ENCODE data around the gene CTDSPL2. TPM values are rescaled to one million over a fixed set of nuclear protein-coding genes. Genes with fewer than 3 reads are reported as not detected.

Gene CTDSPL2
- total RNA-seq, 4 donors from 2014 or later: 52.0 to 84.8 (median 62.8) TPM

DNA sequence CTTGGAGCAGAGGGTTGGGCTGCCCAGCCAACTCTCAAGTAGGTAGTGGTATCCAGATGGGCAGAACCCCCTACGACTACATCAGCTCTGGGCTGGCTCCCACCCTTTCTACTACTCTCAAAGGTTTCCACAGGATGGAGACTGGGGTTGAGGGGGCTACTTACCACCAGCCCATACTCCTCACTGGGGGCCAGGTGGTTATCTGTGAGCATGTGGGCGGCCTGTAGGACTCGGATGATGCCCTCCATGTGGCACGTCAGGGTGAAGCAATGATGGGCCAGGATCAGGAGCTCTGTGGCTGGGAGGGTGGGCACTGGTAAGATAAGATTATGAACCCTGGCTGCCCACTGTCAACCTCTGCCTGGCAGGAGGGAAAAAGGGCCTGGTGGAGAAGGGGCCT, 142.9 kb downstream of the CTDSPL2 start:
- no peak overlapping the region for H3K4me3 ChIP-seq
- no peak overlapping the region for H3K27ac ChIP-seq
- peaks cover 0 to 54% (median 23%) of the 10 kb centered on the region in 4 donors for H3K36me3 ChIP-seq
- 91% methylated on average over 4 of the region's 4 CpGs; no CpG with 5 or more reads in 1 of the 2 donors for WGBS, 2 donors (ENCODE audit: low coverage in 1 of 2)
- TF ChIP-seq, protein P1, sequence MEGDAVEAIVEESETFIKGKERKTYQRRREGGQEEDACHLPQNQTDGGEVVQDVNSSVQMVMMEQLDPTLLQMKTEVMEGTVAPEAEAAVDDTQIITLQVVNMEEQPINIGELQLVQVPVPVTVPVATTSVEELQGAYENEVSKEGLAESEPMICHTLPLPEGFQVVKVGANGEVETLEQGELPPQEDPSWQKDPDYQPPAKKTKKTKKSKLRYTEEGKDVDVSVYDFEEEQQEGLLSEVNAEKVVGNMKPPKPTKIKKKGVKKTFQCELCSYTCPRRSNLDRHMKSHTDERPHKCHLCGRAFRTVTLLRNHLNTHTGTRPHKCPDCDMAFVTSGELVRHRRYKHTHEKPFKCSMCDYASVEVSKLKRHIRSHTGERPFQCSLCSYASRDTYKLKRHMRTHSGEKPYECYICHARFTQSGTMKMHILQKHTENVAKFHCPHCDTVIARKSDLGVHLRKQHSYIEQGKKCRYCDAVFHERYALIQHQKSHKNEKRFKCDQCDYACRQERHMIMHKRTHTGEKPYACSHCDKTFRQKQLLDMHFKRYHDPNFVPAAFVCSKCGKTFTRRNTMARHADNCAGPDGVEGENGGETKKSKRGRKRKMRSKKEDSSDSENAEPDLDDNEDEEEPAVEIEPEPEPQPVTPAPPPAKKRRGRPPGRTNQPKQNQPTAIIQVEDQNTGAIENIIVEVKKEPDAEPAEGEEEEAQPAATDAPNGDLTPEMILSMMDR (IDR thresholded peaks at IDR 0.05): no peak
- TF ChIP-seq POLR2AphosphoS5 (IDR thresholded peaks at IDR 0.05) (no peak), POLR2A (IDR thresholded peaks at IDR 0.05) (no peak), EP300 (IDR thresholded peaks at IDR 0.05; ENCODE audit: low read depth) (no peak)
- H3K9me3 ChIP-seq: no peaks in the 10 kb centered on the region
- no peak for DNase-seq
- intact Hi-C loops (cut with DNase I; ENCODE audit: low total_unique reads): no loop called here
- no peaks in the 10 kb centered on the region for H3K27me3 ChIP-seq
- H3K4me1 ChIP-seq: no peaks in the 10 kb centered on the region
- in situ Hi-C loops (cut with MboI; ENCODE audit: low pct_ligation_motif_present in 1 of 4, low pct_unique_long_range_greater_than_20kb in 1 of 4, low sequenced_read_pairs in 3 of 4): no loop called here

DNA sequence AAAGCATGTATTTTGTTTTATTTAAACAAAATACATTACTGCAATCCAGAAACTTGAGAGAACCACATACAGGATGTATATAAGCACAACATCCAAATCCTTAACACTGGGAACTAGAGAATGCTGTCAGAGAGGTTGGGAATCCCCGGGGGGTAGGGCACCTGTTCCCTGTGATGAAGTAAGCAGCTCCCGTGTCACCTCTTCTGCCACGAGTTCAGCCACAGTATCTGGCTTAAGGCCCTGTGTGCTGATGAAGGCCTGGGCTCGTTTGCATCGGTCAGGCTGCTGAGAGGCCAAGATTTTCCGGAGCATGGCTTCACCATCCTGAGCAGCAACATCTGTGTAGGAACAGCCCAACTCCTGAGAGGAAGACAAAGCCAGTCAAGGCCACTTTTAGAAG, 146.0 kb downstream of the CTDSPL2 start:
- WGBS, 2 donors (ENCODE audit: low coverage in 1 of 2): 80 to 92% methylated on average over 1 to 6 of the region's 6 CpGs
- peaks cover 0 to 23% (median 7%) of the 10 kb centered on the region in 4 donors for H3K36me3 ChIP-seq

DNA sequence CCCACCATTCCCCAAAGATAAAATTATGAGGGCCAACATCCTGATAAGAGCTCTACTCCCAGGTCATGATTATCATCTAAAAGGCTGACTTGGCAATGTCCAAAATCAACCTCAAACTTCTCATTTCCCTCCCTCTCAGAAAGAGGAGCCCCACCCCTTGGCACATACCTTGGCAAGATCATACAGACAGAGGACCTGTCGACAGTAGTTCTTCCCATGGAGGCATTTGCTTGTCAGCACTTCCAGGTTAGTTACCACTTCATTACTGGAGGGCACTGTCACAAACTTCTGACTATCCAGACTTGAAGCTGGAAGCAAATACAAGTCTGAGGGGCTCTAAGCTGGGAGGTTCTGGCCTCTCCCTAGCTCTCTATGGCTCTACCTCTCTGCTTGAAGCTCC, 147.3 kb downstream of the CTDSPL2 start:
- H3K36me3 ChIP-seq: peaks cover 0 to 14% (median 7%) of the 10 kb centered on the region in 4 donors
- DNase-seq: no peak
- TF ChIP-seq POLR2A (IDR thresholded peaks at IDR 0.05): no peak
- H3K27ac ChIP-seq: no peak overlapping the region
- H3K27me3 ChIP-seq: no peaks in the 10 kb centered on the region
- in situ Hi-C loops (cut with MboI; ENCODE audit: low pct_ligation_motif_present in 1 of 4, low pct_unique_long_range_greater_than_20kb in 1 of 4, low sequenced_read_pairs in 3 of 4): no loop called here
- 100% methylated on average over 1 of the region's 1 CpG for WGBS, 2 donors (ENCODE audit: low coverage in 1 of 2)
- intact Hi-C loops (cut with DNase I; ENCODE audit: low total_unique reads): no loop called here
- H3K4me3 ChIP-seq: no peak overlapping the region
- H3K9me3 ChIP-seq: no peaks in the 10 kb centered on the region
- no peaks in the 10 kb centered on the region for H3K4me1 ChIP-seq

More for the DNA sequence above, 146.0 kb downstream of the CTDSPL2 start:
- in situ Hi-C loops (cut with MboI; ENCODE audit: low pct_ligation_motif_present in 1 of 4, low pct_unique_long_range_greater_than_20kb in 1 of 4, low sequenced_read_pairs in 3 of 4) (no loop called here), intact Hi-C loops (cut with DNase I; ENCODE audit: low total_unique reads) (no loop called here)
- Histone ChIP-seq H3K4me3 (no peak overlapping the region), H3K4me1 (no peaks in the 10 kb centered on the region), H3K9me3 (no peaks in the 10 kb centered on the region), H3K27ac (no peak overlapping the region), H3K27me3 (no peaks in the 10 kb centered on the region)
- TF ChIP-seq EP300 (IDR thresholded peaks at IDR 0.05; ENCODE audit: low read depth): no peak
- no peak for TF ChIP-seq POLR2A (IDR thresholded peaks at IDR 0.05)
- TF ChIP-seq, protein P1 (IDR thresholded peaks at IDR 0.05): no peak
- no peak for TF ChIP-seq POLR2AphosphoS5 (IDR thresholded peaks at IDR 0.05)
- no peak for DNase-seq

Other genes with a start within 250 kb of the CTDSPL2 start
- 1 to 10 TPM in 2 of 4 donors, under 1 TPM in 1, not detected in 1; 0.40 to 1.5 (median 1.1) TPM for gene FRMD5, start 232.4 kb upstream of the CTDSPL2 start, total RNA-seq
- gene GOLM2, start 138.9 kb upstream of the CTDSPL2 start, total RNA-seq: 10 to 100 TPM; 80.7 to 95.5 (median 91.0) TPM
- 10 to 100 TPM; 27.7 to 55.6 (median 42.2) TPM for gene EIF3J, start 109.5 kb downstream of the CTDSPL2 start, total RNA-seq
- 100 to 1,000 TPM in 2 of 4 donors, 10 to 100 TPM in 2; 79.7 to 149 (median 103) TPM for gene SPG11, start 236.0 kb downstream of the CTDSPL2 start, total RNA-seq

Data from transverse colon (tissue), 4 donors.